Measurements from ENCODE around the gene MGP.

MGP gene

GRCh38 chr12:14885718-14886221 lies at the start of gene MGP:
MGP (minus strand) TSS chr12:14885854; CDS start chr12:14885791, 63 bp downstream.
- no peak for DNase-seq

DNA sequence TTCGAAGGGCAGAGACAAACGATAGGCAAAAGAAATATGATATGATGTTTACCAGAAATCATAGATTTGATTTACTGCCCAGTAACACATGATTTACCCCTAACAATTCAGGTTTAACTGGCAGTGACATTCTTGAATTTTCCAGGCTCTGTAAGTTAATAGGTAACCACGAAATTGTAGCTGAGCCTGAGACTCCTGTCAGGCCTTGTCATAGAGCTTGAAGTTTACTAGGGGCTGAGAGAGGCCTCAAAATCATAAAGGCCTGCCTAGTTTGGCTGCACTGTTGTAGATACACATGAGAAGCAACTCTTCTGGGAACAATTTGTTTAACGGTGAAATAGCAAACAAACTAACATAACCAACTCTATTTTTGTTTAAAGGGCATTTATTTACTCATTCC lies 49.4 kb upstream of the MGP start:
- DNase-seq: no peak

GRCh38 chr12:14934511-14934910 lies 48.9 kb upstream of the MGP start:
- no peak for DNase-seq

- DNase-seq: no peak
These were observed 46.3 kb upstream of the MGP start for GRCh38 chr12:14931791-14932560.

DNA sequence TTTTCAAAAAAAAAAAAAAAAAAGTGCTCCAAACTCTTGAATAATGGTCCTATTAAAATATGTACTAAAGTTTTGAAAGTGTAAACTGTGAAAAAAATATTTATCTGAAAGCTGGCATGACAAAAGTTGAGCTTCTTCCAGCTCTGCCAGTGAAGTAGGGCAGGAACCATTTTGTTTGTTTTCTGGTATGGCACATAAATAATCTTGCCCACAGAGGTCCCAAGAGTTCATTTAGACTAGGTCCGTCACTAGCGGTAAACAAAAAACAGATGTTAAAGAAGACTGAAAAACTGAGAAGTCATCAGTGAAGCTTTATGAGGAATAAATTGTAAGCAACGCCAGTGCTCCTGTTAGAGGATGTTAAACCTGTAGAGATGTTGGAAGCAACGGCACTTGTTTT lies 45.7 kb upstream of the MGP start:
- DNase-seq: no peak

GRCh38 chr12:14930299-14930698 lies 44.6 kb upstream of the MGP start:
- DNase-seq: no peak

GRCh38 chr12:14928931-14929330 lies 43.3 kb upstream of the MGP start:
- DNase-seq: no peak

- DNase-seq: no peak
These were observed 41.6 kb upstream of the MGP start for GRCh38 chr12:14927267-14927666.

GRCh38 chr12:14924541-14924940 lies 38.9 kb upstream of the MGP start:
- DNase-seq: no peak

DNA sequence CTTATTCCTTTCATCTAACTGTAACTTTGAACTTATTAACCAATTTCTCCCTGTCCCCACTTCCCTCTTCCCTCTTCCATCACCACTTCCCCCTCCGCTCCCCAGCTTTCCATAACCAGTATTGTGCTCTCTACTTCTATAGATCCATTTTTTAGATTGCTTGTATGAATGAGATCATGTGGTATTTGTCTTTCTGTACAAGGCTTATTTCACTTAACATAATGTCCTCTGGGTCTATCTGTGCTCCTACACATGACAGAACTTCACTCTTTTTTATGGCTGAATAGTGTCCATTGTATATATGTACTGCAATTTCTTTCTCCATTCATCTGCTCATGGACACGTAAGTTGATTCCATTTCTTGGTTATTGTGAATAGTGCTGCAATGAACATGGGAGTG lies 38.3 kb upstream of the MGP start:
- DNase-seq: no peak

GRCh38 chr12:14921218-14921617 lies 35.6 kb upstream of the MGP start:
- DNase-seq: no peak

DNA sequence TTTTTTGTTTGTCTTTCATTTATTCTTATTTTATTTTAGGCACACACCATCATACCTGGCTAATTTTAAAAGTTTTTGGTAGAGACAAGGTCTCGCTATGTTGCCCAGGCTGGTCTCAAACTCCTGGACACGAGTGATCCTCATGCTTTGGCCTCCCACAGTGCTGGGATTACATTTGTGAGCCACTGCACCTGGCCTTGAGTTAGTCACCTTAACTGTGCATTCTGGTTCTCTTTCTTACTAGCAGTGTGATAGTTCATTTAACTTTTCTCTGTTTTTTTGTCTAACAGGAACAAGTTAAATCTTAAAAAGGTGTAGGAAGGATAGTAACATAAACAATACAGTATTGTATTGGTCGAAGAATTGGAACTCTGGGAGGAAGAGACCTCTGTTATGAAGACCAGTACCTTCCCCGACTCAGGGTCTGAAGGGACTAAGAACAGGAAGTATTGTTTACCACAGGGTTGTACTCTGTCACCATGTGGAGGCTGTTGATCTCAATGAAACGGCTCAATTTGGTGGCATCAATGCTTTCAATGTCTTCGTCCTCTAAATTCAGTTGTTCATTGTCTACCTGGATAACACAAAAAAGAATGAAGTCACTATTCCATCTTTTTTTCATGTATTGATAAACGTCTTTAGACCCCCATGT lies 34.9 kb upstream of the MGP start:
- no peak for DNase-seq

- DNase-seq: no peak
These were observed 33.8 kb upstream of the MGP start for GRCh38 chr12:14919455-14919854.

DNA sequence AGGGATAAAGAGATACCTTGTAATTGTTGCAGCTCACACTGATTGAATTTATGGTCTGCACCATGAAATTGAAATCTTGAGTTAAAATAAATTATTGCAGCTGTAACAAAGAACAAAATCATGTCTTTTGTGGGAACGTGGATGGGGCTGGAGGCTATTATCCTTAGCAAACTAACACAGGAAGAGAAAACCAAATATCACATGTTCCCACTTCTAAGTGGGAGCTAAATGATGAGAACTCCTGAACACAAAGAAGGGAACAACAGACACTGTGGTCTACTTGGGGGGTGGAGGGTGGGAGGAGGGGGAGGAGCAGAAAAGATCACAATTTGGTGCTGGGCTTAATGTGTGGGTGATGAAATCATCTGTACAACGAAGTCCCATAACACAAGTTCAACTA lies 30.1 kb upstream of the MGP start:
- no peak for DNase-seq

GRCh38 chr12:14913381-14913781 lies 27.7 kb upstream of the MGP start:
- no peak for DNase-seq

GRCh38 chr12:14911131-14911530 lies 25.5 kb upstream of the MGP start:
- DNase-seq: no peak

DNA sequence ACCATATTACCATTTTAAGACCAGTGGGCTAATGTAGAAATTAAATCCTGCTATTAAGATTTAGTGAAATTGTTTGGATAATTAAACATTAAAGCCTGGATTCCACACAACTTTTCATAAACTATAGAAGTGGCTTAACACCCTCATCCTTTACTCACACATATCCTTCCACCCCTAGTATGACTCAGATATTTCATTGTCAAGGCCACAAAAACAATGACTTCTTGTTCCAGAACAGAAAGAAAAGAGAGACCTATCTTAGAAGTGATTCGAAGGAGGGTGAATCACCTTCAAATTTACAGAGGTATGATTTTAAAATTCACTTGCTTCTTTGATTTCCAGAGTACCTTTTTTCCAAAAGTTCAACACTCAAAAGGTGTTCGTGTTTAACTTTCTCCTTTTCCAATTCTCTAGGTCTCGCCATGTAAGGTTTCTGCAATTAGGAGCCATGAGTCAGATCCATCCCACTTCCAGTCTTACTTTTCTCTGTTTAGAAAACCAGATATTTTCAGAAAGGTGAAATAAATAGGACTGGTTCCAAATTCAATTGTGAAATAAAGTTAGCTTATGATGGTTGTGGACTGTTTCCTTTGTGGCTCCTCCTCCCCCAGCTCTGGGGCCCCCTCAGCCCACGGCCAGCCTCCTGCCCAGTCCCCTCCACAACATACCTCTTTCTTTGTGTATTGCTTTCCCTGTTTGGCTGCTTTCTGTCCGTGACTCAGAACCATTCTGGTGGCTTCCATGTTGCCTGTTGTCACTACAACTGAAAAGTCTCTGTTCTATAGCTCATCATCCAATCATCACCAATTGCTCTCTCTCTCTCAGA lies 24.6 kb upstream of the MGP start:
- peak; percentile 65 for DNase-seq

DNA sequence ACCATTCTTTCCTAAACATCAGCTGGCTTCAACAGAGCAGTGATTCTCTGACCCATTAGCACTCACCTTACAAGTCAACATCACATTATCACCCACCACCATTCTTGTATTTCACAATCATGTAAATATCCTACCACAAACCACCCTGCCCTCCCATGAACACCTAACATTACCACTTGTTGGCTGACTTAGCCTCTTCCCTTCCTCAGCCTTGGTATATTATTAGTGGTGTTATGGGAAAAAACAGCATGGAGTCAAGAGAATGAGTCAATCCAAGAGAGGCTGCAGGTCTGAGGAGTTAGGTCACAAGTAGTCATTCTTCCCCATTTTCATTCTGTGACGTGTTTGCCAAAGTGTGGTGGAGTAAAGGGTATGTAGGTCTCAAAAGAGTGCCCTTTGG lies 22.3 kb upstream of the MGP start:
- no peak for DNase-seq

DNA sequence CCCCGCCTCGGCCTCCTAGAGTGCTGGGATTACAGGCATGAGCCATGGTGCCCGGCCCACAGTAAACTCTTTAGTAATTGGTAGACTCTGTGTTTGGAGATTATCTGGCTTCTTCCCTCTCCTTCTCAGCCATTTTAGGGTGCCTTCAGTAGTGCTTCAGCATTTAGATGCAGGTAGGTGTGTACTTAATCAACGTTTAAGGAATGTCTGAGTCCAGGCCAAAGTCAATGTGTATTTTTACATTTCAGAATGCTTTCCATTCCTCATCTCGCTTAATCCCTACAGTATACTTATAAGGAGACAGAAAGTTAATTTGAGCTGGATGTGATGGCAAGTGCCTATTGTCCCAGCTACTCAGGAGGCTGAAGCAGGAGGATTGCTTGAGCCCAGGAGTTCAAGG lies 20.5 kb upstream of the MGP start:
- DNase-seq: no peak

- no peak for DNase-seq
These were observed 19.8 kb upstream of the MGP start for GRCh38 chr12:14905269-14906004.

- DNase-seq: no peak
These were observed 19.2 kb upstream of the MGP start for GRCh38 chr12:14904854-14905253.

DNA sequence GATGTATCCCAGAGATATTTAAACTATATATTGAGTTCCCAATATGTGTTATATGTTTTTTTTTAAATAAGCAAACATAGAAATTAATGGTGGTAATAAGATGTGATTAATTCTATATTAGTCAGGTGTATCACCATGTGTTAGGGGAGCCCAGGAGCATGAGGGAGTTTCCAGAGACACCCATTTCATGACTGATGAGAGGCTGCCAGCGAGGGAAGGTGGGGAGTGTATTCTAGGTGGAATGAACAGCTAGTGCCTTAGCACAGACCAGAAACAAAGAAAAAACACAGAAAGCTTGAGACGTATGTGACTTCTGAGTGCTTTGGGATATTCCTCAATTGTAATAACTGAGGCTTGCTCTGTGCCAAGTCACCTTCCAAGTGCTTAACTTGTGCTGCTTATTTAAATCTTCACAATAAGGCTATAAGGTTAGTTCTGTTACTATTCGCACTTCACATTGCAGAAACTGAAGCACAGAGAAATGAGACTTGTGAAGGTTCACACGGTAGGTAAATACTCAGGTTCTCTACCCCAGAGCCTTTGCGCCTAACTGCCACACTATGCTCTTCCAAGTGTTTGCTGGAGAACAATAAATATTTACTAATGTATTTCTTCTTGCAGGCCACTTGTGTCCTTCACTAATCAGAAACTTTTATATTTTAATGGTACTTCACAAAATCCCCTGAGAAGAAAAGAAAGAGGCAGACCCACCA lies 17.9 kb upstream of the MGP start:
- DNase-seq: no peak

Data from stimulated activated CD8-positive, alpha-beta memory T cell treated with anti-CD3 and anti-CD28 coated beads, Interleukin-4, amount 100 ng/mL, for 48 hours (primary cell).